Ascending aorta (tissue), 2 donors: ENCODE data around the gene C1QTNF4. TPM values are rescaled to one million over a fixed set of nuclear protein-coding genes. Genes with fewer than 3 reads are reported as not detected.
"Not testable (repeated sequence)": the region's sequence is repeated elsewhere in the genome, so short reads cannot be mapped to it uniquely, and the experiment has no call there.

Experiments used
- DNase-seq, 2 donors: peaks; one replicate each; pipeline ENCODE4 v3.0.0-alpha.2; 2019; ENCODE audit warnings: low spot score in 2 of 2
- H3K27ac ChIP-seq, 2 donors: fragments of 200-600 bp; sonication (generic); one replicate each; pipeline ENCODE4 v1.5.1; 2016 to 2017; ENCODE audit warnings: mild to moderate bottlenecking in 1 of 2
- H3K27me3 ChIP-seq: fragments of 200-600 bp; sonication (generic); one replicate; pipeline ENCODE4 v1.5.1; 2017
- H3K36me3 ChIP-seq, 2 donors: fragments of 200-600 bp; sonication (generic); one replicate each; pipeline ENCODE4 v1.5.1; 2016
- H3K4me1 ChIP-seq, 2 donors: fragments of 200-600 bp; sonication (generic); one replicate each; pipeline ENCODE4 v1.5.1; 2016 to 2017; ENCODE audit warnings: mild to moderate bottlenecking in 1 of 2
- H3K4me3 ChIP-seq, 2 donors: fragments of 200-600 bp; sonication (generic); one replicate each; pipeline ENCODE4 v1.5.1; 2016 to 2017; ENCODE audit warnings: mild to moderate bottlenecking in 1 of 2
- H3K9me3 ChIP-seq, 2 donors: fragments of 200-600 bp; sonication (generic); one replicate each; pipeline ENCODE4 v1.5.1; 2016
- CTCF ChIP-seq, 3 experiments: fragments of 200-600 bp in 2 of 3; fragments of 450-650 bp in 1 of 3; sonication (generic) in 2 of 3; IDR thresholded peaks; one replicate each; pipeline ENCODE4 v1.5.1; 2016 to 2019; ENCODE audit warnings: antibody characterized with exemption in 3 of 3, mild to moderate bottlenecking in 1 of 3, moderate library complexity in 1 of 3
- intact Hi-C: fragments of 100-400 bp; cut with DNase I; formaldehyde crosslinking; loops from one replicate; pipeline ENCODE4 v1.15.1; 2023
- total RNA-seq: library from RNA; depleted of rRNA; stranded (reverse); fragments of >200 nt; gene quantifications from one replicate; pipeline ENCODE4 v1.1.0, GENCODE V29; 2016

Gene C1QTNF4
- total RNA-seq, 1 donor from 2014 or later = not detected

GRCh38 chr11:47564933-47565339 is 29.3 kb downstream of the C1QTNF4 start:
- H3K4me1 ChIP-seq = peaks cover 8% of the 10 kb centered on the region in 2 donors
- DNase-seq = no peak
- H3K27me3 ChIP-seq = no peaks in the 10 kb centered on the region
- H3K27ac ChIP-seq = peak overlapping the region; percentile 76 to 79
- peaks cover 5 to 8% of the 10 kb centered on the region in 2 donors for H3K36me3 ChIP-seq
- H3K4me3 ChIP-seq = peak overlapping the region; percentile 76 to 96
- no peaks in the 10 kb centered on the region for H3K9me3 ChIP-seq
- intact Hi-C loops = loop anchor here (5.0 kb wide), 1 partner anchor 98 kb away; no protein-coding TSS in a partner anchor
- TF ChIP-seq CTCF (IDR thresholded peaks at IDR 0.05) = no peak

- H3K36me3 ChIP-seq, intact Hi-C loops, H3K4me1 ChIP-seq, H3K27me3 ChIP-seq, H3K9me3 ChIP-seq, H3K27ac ChIP-seq, DNase-seq: not testable (repeated sequence)
- peak overlapping the region in 1 of 2 donors; percentile 76 for H3K4me3 ChIP-seq
These were observed 29.8 kb downstream of the C1QTNF4 start for GRCh38 chr11:47564366-47564765.

- intact Hi-C loops, H3K36me3 ChIP-seq, H3K4me1 ChIP-seq, H3K27ac ChIP-seq, H3K9me3 ChIP-seq, DNase-seq, H3K27me3 ChIP-seq, H3K4me3 ChIP-seq: not testable (repeated sequence)
These were observed 31.8 kb downstream of the C1QTNF4 start for GRCh38 chr11:47562393-47562792.

- Histone ChIP-seq H3K9me3 (no peaks in the 10 kb centered on the region), H3K4me3 (no peak overlapping the region), H3K27me3 (no peaks in the 10 kb centered on the region), H3K27ac (no peak overlapping the region), H3K36me3 (no peaks in the 10 kb centered on the region), H3K4me1 (peaks cover 2 to 5% of the 10 kb centered on the region in 2 donors)
- TF ChIP-seq CTCF (IDR thresholded peaks at IDR 0.05) = no peak
- intact Hi-C loops = no loop called here
- no peak for DNase-seq
These were observed 33.8 kb downstream of the C1QTNF4 start for GRCh38 chr11:47560426-47560825.

GRCh38 chr11:47558695-47559094 is 35.5 kb downstream of the C1QTNF4 start:
- H3K4me3 ChIP-seq = no peak overlapping the region
- DNase-seq = no peak
- no peak overlapping the region for H3K27ac ChIP-seq
- H3K9me3 ChIP-seq = no peaks in the 10 kb centered on the region
- H3K4me1 ChIP-seq = no peaks in the 10 kb centered on the region
- no peaks in the 10 kb centered on the region for H3K27me3 ChIP-seq
- no peak for TF ChIP-seq CTCF (IDR thresholded peaks at IDR 0.05)
- intact Hi-C loops = no loop called here
- no peaks in the 10 kb centered on the region for H3K36me3 ChIP-seq

- H3K36me3 ChIP-seq, H3K27me3 ChIP-seq, DNase-seq, H3K9me3 ChIP-seq, H3K4me1 ChIP-seq, intact Hi-C loops, H3K27ac ChIP-seq, H3K4me3 ChIP-seq: not testable (repeated sequence)
These were observed 37.2 kb downstream of the C1QTNF4 start for GRCh38 chr11:47557004-47557403.

- intact Hi-C loops = loop anchor here (1.0 to 5.0 kb wide), 5 partner anchors 21 to 127 kb away; partner anchors contain the start of genes KBTBD4, NDUFS3 and PSMC3
- no peak for TF ChIP-seq CTCF (IDR thresholded peaks at IDR 0.05)
These were observed 40.8 kb downstream of the C1QTNF4 start for GRCh38 chr11:47553406-47553743.

More at GRCh38 chr11:47553406-47553743, 40.8 kb downstream of the C1QTNF4 start:
- Histone ChIP-seq H3K36me3 (no peaks in the 10 kb centered on the region), H3K27ac (peak overlapping the region; percentile 26 to 67), H3K9me3 (no peaks in the 10 kb centered on the region), H3K27me3 (no peaks in the 10 kb centered on the region), H3K4me3 (peak overlapping the region; percentile 84 to 91), H3K4me1 (peaks cover 0 to 24% of the 10 kb centered on the region in 2 donors)
- no peak for DNase-seq
